Activated CD8-positive, alpha-beta memory T cell treated with anti-CD3 and anti-CD28 coated beads, Interleukin-2, amount 50 U/mL, for 4 hours (primary cell): ENCODE results near the gene SH3RF3.

Source experiments
- DNase-seq: peaks from one replicate; pipeline ENCODE4 v3.0.0-alpha.2; 2020

The SH3RF3 gene

GRCh38 chr2:109460553-109461324 lies 331.7 kb downstream of the SH3RF3 start:
- no peak for DNase-seq

GRCh38 chr2:109463236-109463635 lies 334.2 kb downstream of the SH3RF3 start:
- DNase-seq, result no peak

GRCh38 chr2:109463891-109464290 lies 334.9 kb downstream of the SH3RF3 start:
- DNase-seq, result no peak

- no peak for DNase-seq
Measured at GRCh38 chr2:109466674-109467575, 337.9 kb downstream of the SH3RF3 start.

GRCh38 chr2:109467701-109468100 lies 338.7 kb downstream of the SH3RF3 start:
- DNase-seq, result no peak

GRCh38 chr2:109468893-109469292 lies 339.9 kb downstream of the SH3RF3 start:
- DNase-seq, result no peak

GRCh38 chr2:109471658-109472057 lies 342.7 kb downstream of the SH3RF3 start:
- DNase-seq, result no peak

- DNase-seq, result no peak
Measured at GRCh38 chr2:109472331-109472959, 343.4 kb downstream of the SH3RF3 start.

- DNase-seq, result no peak
Measured at GRCh38 chr2:109472974-109473373, 344.0 kb downstream of the SH3RF3 start.

- DNase-seq, result no peak
Measured at GRCh38 chr2:109473616-109474318, 344.8 kb downstream of the SH3RF3 start.

- no peak for DNase-seq
Measured at GRCh38 chr2:109474319-109474825, 345.4 kb downstream of the SH3RF3 start.

- DNase-seq, result no peak
Measured at GRCh38 chr2:109475531-109476210, 346.7 kb downstream of the SH3RF3 start.

- no peak for DNase-seq
Measured at GRCh38 chr2:109476641-109477441, 347.8 kb downstream of the SH3RF3 start.

GRCh38 chr2:109478906-109479493 lies 350.0 kb downstream of the SH3RF3 start:
- DNase-seq, result no peak

- no peak for DNase-seq
Measured at GRCh38 chr2:109479804-109480203, 350.8 kb downstream of the SH3RF3 start.

- DNase-seq, result no peak
Measured at GRCh38 chr2:109480486-109481195, 351.6 kb downstream of the SH3RF3 start.

GRCh38 chr2:109481196-109481555 lies 352.2 kb downstream of the SH3RF3 start:
- no peak for DNase-seq

GRCh38 chr2:109481599-109481998 lies 352.6 kb downstream of the SH3RF3 start:
- DNase-seq, result no peak

GRCh38 chr2:109482361-109482861 lies 353.4 kb downstream of the SH3RF3 start:
- no peak for DNase-seq
